HG03354 (cell line): ENCODE measurements around the gene WDSUB1.

Source experiments
- ATAC-seq: cut with Tn5 transposase; IDR thresholded peaks from one replicate; pipeline ENCODE4 v1.9.1; 2021; ENCODE audit warnings: mild to moderate bottlenecking; ENCODE audit not compliant: unreplicated experiment, poor library complexity, severe bottlenecking

WDSUB1 gene

GRCh38 chr2:159201360-159202063 lies 85.0 kb downstream of the WDSUB1 start:
- peak; percentile 98 for ATAC-seq

GRCh38 chr2:159200498-159200897 lies 86.0 kb downstream of the WDSUB1 start:
- ATAC-seq = no peak

- ATAC-seq = no peak
Measured at GRCh38 chr2:159199761-159200465, 86.6 kb downstream of the WDSUB1 start.

GRCh38 chr2:159199236-159199635 lies 87.3 kb downstream of the WDSUB1 start:
- no peak for ATAC-seq

GRCh38 chr2:159196393-159196925 lies 90.0 kb downstream of the WDSUB1 start:
- no peak for ATAC-seq

- no peak for ATAC-seq
Measured at GRCh38 chr2:159195697-159196096, 90.8 kb downstream of the WDSUB1 start.

- ATAC-seq = no peak
Measured at GRCh38 chr2:159194241-159194640, 92.3 kb downstream of the WDSUB1 start.

GRCh38 chr2:159193791-159194190 lies 92.7 kb downstream of the WDSUB1 start:
- ATAC-seq = no peak

GRCh38 chr2:159192371-159192918 lies 94.1 kb downstream of the WDSUB1 start:
- ATAC-seq = no peak

- no peak for ATAC-seq
Measured at GRCh38 chr2:159188449-159188848, 98.1 kb downstream of the WDSUB1 start.

GRCh38 chr2:159187106-159187505 lies 99.4 kb downstream of the WDSUB1 start:
- ATAC-seq = no peak

- peak; percentile 37 for ATAC-seq
Measured at GRCh38 chr2:159186462-159186861, 100.0 kb downstream of the WDSUB1 start.
